Measurements from ENCODE around the gene PDCD2L.

PDCD2L gene

DNA sequence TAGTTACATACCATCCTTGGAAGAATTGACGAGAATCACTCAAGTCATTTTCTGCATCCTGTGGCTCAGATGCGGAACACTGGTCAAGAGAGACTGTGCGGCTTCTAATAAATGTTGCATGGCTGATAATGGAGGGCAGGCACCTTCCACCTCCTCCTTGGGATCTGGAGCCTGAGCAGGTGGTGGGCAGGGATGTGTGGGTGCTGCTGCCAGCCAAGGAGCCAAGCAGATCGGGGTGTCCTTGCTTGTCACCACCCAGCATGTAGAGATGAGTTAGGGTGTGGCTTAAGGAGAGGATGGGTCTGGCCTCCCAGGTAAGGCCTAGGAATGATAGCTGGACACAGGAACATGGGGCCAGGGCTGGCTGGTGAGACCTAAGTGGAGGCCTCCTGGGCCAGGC is 21.7 kb upstream of the PDCD2L start:
- no peak overlapping the region for H4K8ac ChIP-seq (ENCODE audit: low read length)
- no peak overlapping the region for H3K14ac ChIP-seq (ENCODE audit: low read length in 2 of 2)
- H2AK5ac ChIP-seq (ENCODE audit: low read length, severe bottlenecking) = no peak overlapping the region
- no peak overlapping the region for H3K27ac ChIP-seq (ENCODE audit: low read length, poor library complexity, severe bottlenecking)
- no peaks in the 10 kb centered on the region for H3K27me3 ChIP-seq (ENCODE audit: control insufficient read depth in 1 of 2, insufficient read depth in 1 of 2, low read length in 2 of 2)
- H3K9ac ChIP-seq (ENCODE audit: low read length) = no peak overlapping the region
- H2AFZ ChIP-seq (ENCODE audit: low read depth, low read length) = no peak overlapping the region
- no peaks in the 10 kb centered on the region for H3K4me1 ChIP-seq (ENCODE audit: control insufficient read depth, insufficient read depth, low read depth, low read length)
- peaks cover 26% of the 10 kb centered on the region for H3K79me1 ChIP-seq (replicated peaks; ENCODE audit: low read length, poor library complexity, severe bottlenecking)
- H2BK12ac ChIP-seq (ENCODE audit: low read length in 2 of 2) = no peak overlapping the region
- no peak overlapping the region for H2BK120ac ChIP-seq (ENCODE audit: low read depth, low read length)
- H3K18ac ChIP-seq (ENCODE audit: low read depth in 1 of 2, low read length in 2 of 2) = no peak overlapping the region
- no peak for DNase-seq
- no peak overlapping the region for H3K4me2 ChIP-seq (ENCODE audit: low read length, poor library complexity, severe bottlenecking)
- no peak overlapping the region for H4K91ac ChIP-seq (ENCODE audit: low read length)
- WGBS = 98% methylated on average over 4 of the region's 4 CpGs
- H2BK5ac ChIP-seq (ENCODE audit: low read depth, low read length, poor library complexity, severe bottlenecking) = no peak overlapping the region
- peaks cover 91 to 94% of the 10 kb centered on the region in 2 experiments for H3K36me3 ChIP-seq (ENCODE audit: control insufficient read depth in 1 of 2, insufficient read depth in 2 of 2, low read depth in 1 of 2, low read length in 2 of 2)
- H3K4ac ChIP-seq (ENCODE audit: low read depth in 1 of 2, low read length in 2 of 2) = no peak overlapping the region
- no peaks in the 10 kb centered on the region for H3K9me3 ChIP-seq (ENCODE audit: control insufficient read depth, low read length)
- no peak overlapping the region for H3K4me3 ChIP-seq (ENCODE audit: insufficient read depth in 1 of 2, low read depth in 1 of 2, low read length in 2 of 2)
- H2BK15ac ChIP-seq (ENCODE audit: low read depth, poor library complexity, severe bottlenecking) = no peak overlapping the region
- H3K23ac ChIP-seq (ENCODE audit: low read length in 2 of 2) = no peak overlapping the region

- no peak overlapping the region for H2BK12ac ChIP-seq (ENCODE audit: low read length in 2 of 2)
- H3K18ac ChIP-seq (ENCODE audit: low read depth in 1 of 2, low read length in 2 of 2) = no peak overlapping the region
- no peak overlapping the region for H4K91ac ChIP-seq (ENCODE audit: low read length)
- H3K4me1 ChIP-seq (ENCODE audit: control insufficient read depth, insufficient read depth, low read depth, low read length) = no peaks in the 10 kb centered on the region
- no peak overlapping the region for H2BK5ac ChIP-seq (ENCODE audit: low read depth, low read length, poor library complexity, severe bottlenecking)
- H3K36me3 ChIP-seq (ENCODE audit: control insufficient read depth in 1 of 2, insufficient read depth in 2 of 2, low read depth in 1 of 2, low read length in 2 of 2) = peaks cover 91 to 94% of the 10 kb centered on the region in 2 experiments
- H3K9me3 ChIP-seq (ENCODE audit: control insufficient read depth, low read length) = no peaks in the 10 kb centered on the region
- H3K23ac ChIP-seq (ENCODE audit: low read length in 2 of 2) = no peak overlapping the region
- no peak overlapping the region for H3K14ac ChIP-seq (ENCODE audit: low read length in 2 of 2)
- no peak overlapping the region for H3K27ac ChIP-seq (ENCODE audit: low read length, poor library complexity, severe bottlenecking)
- H3K4ac ChIP-seq (ENCODE audit: low read depth in 1 of 2, low read length in 2 of 2) = no peak overlapping the region
- no peak overlapping the region for H4K8ac ChIP-seq (ENCODE audit: low read length)
- H2BK15ac ChIP-seq (ENCODE audit: low read depth, poor library complexity, severe bottlenecking) = no peak overlapping the region
- H2AFZ ChIP-seq (ENCODE audit: low read depth, low read length) = no peak overlapping the region
- H2AK5ac ChIP-seq (ENCODE audit: low read length, severe bottlenecking) = no peak overlapping the region
- no peak for DNase-seq
- H3K27me3 ChIP-seq (ENCODE audit: control insufficient read depth in 1 of 2, insufficient read depth in 1 of 2, low read length in 2 of 2) = no peaks in the 10 kb centered on the region
- H2BK120ac ChIP-seq (ENCODE audit: low read depth, low read length) = no peak overlapping the region
- H3K4me3 ChIP-seq (ENCODE audit: insufficient read depth in 1 of 2, low read depth in 1 of 2, low read length in 2 of 2) = no peak overlapping the region
- no peak overlapping the region for H3K9ac ChIP-seq (ENCODE audit: low read length)
- H3K79me1 ChIP-seq (replicated peaks; ENCODE audit: low read length, poor library complexity, severe bottlenecking) = peaks cover 24% of the 10 kb centered on the region
- H3K4me2 ChIP-seq (ENCODE audit: low read length, poor library complexity, severe bottlenecking) = no peak overlapping the region
- 92% methylated on average over 5 of the region's 5 CpGs for WGBS
These were observed 20.6 kb upstream of the PDCD2L start for GRCh38 chr19:34383599-34383998.

GRCh38 chr19:34386645-34387445 is 17.4 kb upstream of the PDCD2L start:
- no peak overlapping the region for H3K27ac ChIP-seq (ENCODE audit: low read length, poor library complexity, severe bottlenecking)

DNA sequence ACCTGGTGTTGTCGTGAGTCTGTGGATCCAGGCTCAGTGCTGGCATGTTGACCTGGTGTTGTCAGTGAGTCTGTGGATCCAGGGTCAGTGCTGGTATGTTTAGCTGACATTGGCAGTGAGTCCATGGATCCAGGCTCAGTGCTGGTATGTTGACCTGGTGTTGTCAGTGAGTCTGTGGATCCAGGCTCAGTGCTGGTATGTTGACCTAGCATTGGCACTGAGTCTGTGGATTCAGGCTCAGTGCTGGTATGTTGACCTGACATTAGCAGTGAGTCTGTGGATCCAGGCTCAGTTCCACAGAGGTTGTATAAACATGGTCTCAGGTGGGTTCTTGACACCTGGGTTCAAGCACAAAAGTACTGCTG is 16.8 kb upstream of the PDCD2L start:
- no peak for DNase-seq
- H3K4me1 ChIP-seq (ENCODE audit: control insufficient read depth, insufficient read depth, low read depth, low read length) = no peaks in the 10 kb centered on the region

More at GRCh38 chr19:34386645-34387445, 17.4 kb upstream of the PDCD2L start:
- H4K91ac ChIP-seq (ENCODE audit: low read length) = no peak overlapping the region
- 85% methylated on average over 9 of the region's 9 CpGs for WGBS
- H2BK12ac ChIP-seq (ENCODE audit: low read length in 2 of 2) = no peak overlapping the region
- H3K79me1 ChIP-seq (replicated peaks; ENCODE audit: low read length, poor library complexity, severe bottlenecking) = peaks cover 41% of the 10 kb centered on the region
- no peak overlapping the region for H3K4me2 ChIP-seq (ENCODE audit: low read length, poor library complexity, severe bottlenecking)
- no peak overlapping the region for H2BK15ac ChIP-seq (ENCODE audit: low read depth, poor library complexity, severe bottlenecking)
- no peaks in the 10 kb centered on the region for H3K9me3 ChIP-seq (ENCODE audit: control insufficient read depth, low read length)
- no peak overlapping the region for H3K18ac ChIP-seq (ENCODE audit: low read depth in 1 of 2, low read length in 2 of 2)
- H3K9ac ChIP-seq (ENCODE audit: low read length) = no peak overlapping the region
- no peak overlapping the region for H2AK5ac ChIP-seq (ENCODE audit: low read length, severe bottlenecking)
- H3K4me3 ChIP-seq (ENCODE audit: insufficient read depth in 1 of 2, low read depth in 1 of 2, low read length in 2 of 2) = no peak overlapping the region
- no peak overlapping the region for H2AFZ ChIP-seq (ENCODE audit: low read depth, low read length)
- no peak overlapping the region for H2BK120ac ChIP-seq (ENCODE audit: low read depth, low read length)
- no peak for DNase-seq
- H2BK5ac ChIP-seq (ENCODE audit: low read depth, low read length, poor library complexity, severe bottlenecking) = no peak overlapping the region
- no peak overlapping the region for H3K4ac ChIP-seq (ENCODE audit: low read depth in 1 of 2, low read length in 2 of 2)
- peaks cover 94% of the 10 kb centered on the region in 2 experiments for H3K36me3 ChIP-seq (ENCODE audit: control insufficient read depth in 1 of 2, insufficient read depth in 2 of 2, low read depth in 1 of 2, low read length in 2 of 2)
- no peak overlapping the region for H3K23ac ChIP-seq (ENCODE audit: low read length in 2 of 2)
- no peak overlapping the region for H3K14ac ChIP-seq (ENCODE audit: low read length in 2 of 2)
- no peaks in the 10 kb centered on the region for H3K27me3 ChIP-seq (ENCODE audit: control insufficient read depth in 1 of 2, insufficient read depth in 1 of 2, low read length in 2 of 2)
- no peaks in the 10 kb centered on the region for H3K4me1 ChIP-seq (ENCODE audit: control insufficient read depth, insufficient read depth, low read depth, low read length)
- H4K8ac ChIP-seq (ENCODE audit: low read length) = no peak overlapping the region

More for the DNA sequence above, 16.8 kb upstream of the PDCD2L start:
- no peak overlapping the region for H4K8ac ChIP-seq (ENCODE audit: low read length)
- no peak overlapping the region for H3K23ac ChIP-seq (ENCODE audit: low read length in 2 of 2)
- peaks cover 43% of the 10 kb centered on the region for H3K79me1 ChIP-seq (replicated peaks; ENCODE audit: low read length, poor library complexity, severe bottlenecking)
- H2BK15ac ChIP-seq (ENCODE audit: low read depth, poor library complexity, severe bottlenecking) = no peak overlapping the region
- 100% methylated on average over 1 of the region's 1 CpG for WGBS
- no peaks in the 10 kb centered on the region for H3K27me3 ChIP-seq (ENCODE audit: control insufficient read depth in 1 of 2, insufficient read depth in 1 of 2, low read length in 2 of 2)
- no peak overlapping the region for H2BK12ac ChIP-seq (ENCODE audit: low read length in 2 of 2)
- H2AFZ ChIP-seq (ENCODE audit: low read depth, low read length) = no peak overlapping the region
- H3K18ac ChIP-seq (ENCODE audit: low read depth in 1 of 2, low read length in 2 of 2) = no peak overlapping the region
- no peak overlapping the region for H3K4me2 ChIP-seq (ENCODE audit: low read length, poor library complexity, severe bottlenecking)
- no peak overlapping the region for H4K91ac ChIP-seq (ENCODE audit: low read length)
- no peak overlapping the region for H3K9ac ChIP-seq (ENCODE audit: low read length)
- H2AK5ac ChIP-seq (ENCODE audit: low read length, severe bottlenecking) = no peak overlapping the region
- H3K4ac ChIP-seq (ENCODE audit: low read depth in 1 of 2, low read length in 2 of 2) = no peak overlapping the region
- no peak overlapping the region for H2BK5ac ChIP-seq (ENCODE audit: low read depth, low read length, poor library complexity, severe bottlenecking)
- H3K36me3 ChIP-seq (ENCODE audit: control insufficient read depth in 1 of 2, insufficient read depth in 2 of 2, low read depth in 1 of 2, low read length in 2 of 2) = peaks cover 91 to 94% of the 10 kb centered on the region in 2 experiments
- no peak overlapping the region for H3K4me3 ChIP-seq (ENCODE audit: insufficient read depth in 1 of 2, low read depth in 1 of 2, low read length in 2 of 2)
- H3K9me3 ChIP-seq (ENCODE audit: control insufficient read depth, low read length) = no peaks in the 10 kb centered on the region
- no peak overlapping the region for H3K27ac ChIP-seq (ENCODE audit: low read length, poor library complexity, severe bottlenecking)
- H3K14ac ChIP-seq (ENCODE audit: low read length in 2 of 2) = no peak overlapping the region
- H2BK120ac ChIP-seq (ENCODE audit: low read depth, low read length) = no peak overlapping the region
